LNCAP (cell line): ENCODE measurements around the gene FGR.

Source experiments
- CTCF ChIP-seq: fragments of 450-650 bp; IDR thresholded peaks from 2 replicates; pipeline ENCODE4 v1.5.1; 2017; ENCODE audit warnings: mild to moderate bottlenecking

Gene FGR

GRCh38 chr1:27599605-27600497, 35.1 kb downstream of the FGR start:
- TF ChIP-seq CTCF: no peak

GRCh38 chr1:27598902-27599528, 36.0 kb downstream of the FGR start:
- TF ChIP-seq CTCF: no peak

GRCh38 chr1:27598295-27598687, 36.7 kb downstream of the FGR start:
- TF ChIP-seq CTCF: no peak

DNA sequence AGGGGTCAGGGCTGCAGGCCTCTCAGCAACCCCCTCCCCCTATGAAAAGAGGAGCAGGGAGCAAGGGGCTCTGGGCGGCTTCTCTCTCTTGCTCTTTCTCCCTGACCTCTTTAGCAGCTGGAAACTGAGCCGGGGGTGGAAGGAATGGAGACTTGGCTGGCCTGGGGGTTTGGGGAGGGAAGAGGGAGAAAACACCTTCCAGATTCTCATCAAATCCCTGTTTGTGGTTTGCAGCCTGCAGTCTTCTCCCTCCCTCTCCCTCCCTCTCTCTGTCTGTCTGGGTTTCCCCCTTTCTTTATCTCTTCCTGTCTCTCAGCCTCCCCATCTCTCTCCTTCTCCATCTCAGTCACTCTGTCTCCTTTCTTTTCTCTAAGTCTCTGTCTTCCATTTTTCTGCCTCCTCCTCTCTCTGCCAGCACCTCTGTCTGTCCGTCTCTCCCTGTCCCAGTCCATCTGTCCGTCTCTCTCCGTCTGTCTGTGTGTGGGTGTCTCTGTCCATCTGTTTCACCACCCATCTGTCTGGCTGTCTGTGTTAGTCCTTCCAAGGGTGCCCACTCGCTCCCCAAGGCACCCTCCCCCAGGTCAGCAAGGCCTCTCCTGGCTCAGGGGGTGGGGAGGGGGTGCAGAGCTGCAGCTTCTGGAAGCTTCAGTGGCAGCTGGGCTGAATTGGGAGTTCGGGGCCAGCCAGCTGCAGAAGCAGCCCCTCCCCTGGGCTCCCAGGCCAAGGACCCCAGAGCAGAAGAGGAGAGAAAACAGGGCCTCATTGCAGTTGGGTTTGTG, 37.3 kb downstream of the FGR start:
- no peak for TF ChIP-seq CTCF

- no peak for TF ChIP-seq CTCF
Measured at GRCh38 chr1:27596986-27597385, 38.0 kb downstream of the FGR start.

DNA sequence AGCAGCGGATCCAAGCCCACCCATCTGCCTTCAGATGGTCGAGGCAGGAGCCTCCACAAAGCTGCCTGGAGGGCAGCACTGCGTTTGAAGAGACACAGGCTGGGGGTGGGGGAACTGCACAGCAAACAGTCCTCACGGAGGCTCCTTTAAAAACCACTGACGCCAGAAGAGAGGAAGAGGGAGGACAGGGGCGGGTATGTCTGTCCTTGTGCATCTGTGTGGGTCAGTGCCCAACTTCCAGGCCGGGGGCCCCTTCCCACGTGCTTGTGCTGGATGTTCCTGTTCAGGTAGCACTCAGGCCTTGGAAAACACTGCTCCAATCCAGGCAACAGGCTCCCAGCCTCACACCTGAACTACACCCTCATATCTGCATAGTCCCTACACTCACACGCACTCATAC, 38.7 kb downstream of the FGR start:
- TF ChIP-seq CTCF: no peak

- TF ChIP-seq CTCF: no peak
Measured at GRCh38 chr1:27595597-27595996, 39.4 kb downstream of the FGR start.
